NB4 (cell line): ENCODE data around the gene POC1A.

Experiments
- DNase-seq: peaks from one replicate; pipeline ENCODE4 v3.0.0; 2010; ENCODE audit warnings: low read depth
- H3K4me3 ChIP-seq: one replicate; pipeline ENCODE4 v1.5.1; 2011; ENCODE audit warnings: mild to moderate bottlenecking, low read depth, low read length, moderate library complexity
- CTCF ChIP-seq: IDR thresholded peaks from one replicate; pipeline ENCODE4 v1.5.1; 2012; ENCODE audit warnings: low read depth, low read length
- MYC ChIP-seq: IDR thresholded peaks from 2 replicates; pipeline ENCODE4 v1.6.1; 2011; ENCODE audit warnings: low read depth, low read length
- POLR2A ChIP-seq: IDR thresholded peaks from 2 replicates; pipeline ENCODE4 v1.6.1; 2011; ENCODE audit warnings: mild to moderate bottlenecking; ENCODE audit not compliant: insufficient read length; ENCODE audit errors: extremely low read depth
- TF ChIP-seq, protein P1 (sequence below): IDR thresholded peaks from 2 replicates; pipeline ENCODE4 v1.6.1; 2011; ENCODE audit warnings: low read depth, low read length

The POC1A gene

DNA sequence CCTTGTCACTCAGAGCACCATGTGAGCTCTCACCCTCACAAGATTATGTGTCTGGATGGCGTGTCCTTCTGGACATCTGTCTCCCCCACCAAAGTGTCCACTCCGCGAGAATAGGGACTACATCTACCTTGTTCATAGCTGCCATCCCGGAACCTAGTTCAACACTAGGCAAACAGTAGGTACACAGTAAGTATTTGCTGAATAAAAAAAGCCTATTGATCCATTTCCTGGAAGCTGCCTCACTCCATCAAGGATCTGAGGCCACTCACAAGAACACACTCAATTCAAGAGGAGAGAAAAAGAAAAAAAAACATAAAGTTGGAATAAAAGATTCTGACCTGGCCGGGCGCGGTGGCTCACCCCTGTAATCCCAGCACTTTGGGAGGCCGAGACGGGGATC, 32.5 kb upstream of the POC1A start:
- H3K4me3 ChIP-seq, result no peak overlapping the region
- no peak for DNase-seq
- TF ChIP-seq, protein P1, sequence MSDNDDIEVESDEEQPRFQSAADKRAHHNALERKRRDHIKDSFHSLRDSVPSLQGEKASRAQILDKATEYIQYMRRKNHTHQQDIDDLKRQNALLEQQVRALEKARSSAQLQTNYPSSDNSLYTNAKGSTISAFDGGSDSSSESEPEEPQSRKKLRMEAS, result no peak
- TF ChIP-seq MYC (no peak), CTCF (no peak), POLR2A (no peak)

DNA sequence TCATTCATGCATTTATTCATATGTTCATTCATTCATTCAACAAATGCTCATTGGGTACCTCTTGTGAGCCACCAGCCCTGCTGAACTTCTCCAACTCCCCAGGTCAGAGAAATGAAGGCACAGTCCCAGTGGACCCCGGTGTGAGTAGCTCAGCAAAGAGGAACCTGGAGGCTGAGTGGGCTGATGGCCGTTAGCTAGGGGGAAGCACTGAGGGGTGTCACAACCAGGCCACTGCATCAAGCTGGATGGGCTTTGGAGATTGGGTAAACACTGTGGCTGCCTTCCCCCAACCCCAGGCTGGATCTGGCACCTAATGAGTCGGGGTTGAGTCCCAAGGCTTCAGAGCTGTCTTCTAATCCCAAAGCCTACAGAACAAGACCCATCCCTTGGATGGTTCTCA, 31.6 kb upstream of the POC1A start:
- H3K4me3 ChIP-seq, result peak overlapping the region; percentile 55
- TF ChIP-seq MYC, result no peak
- TF ChIP-seq, protein P1, result no peak
- no peak for TF ChIP-seq POLR2A
- TF ChIP-seq CTCF, result no peak
- DNase-seq, result peak; percentile 98

DNA sequence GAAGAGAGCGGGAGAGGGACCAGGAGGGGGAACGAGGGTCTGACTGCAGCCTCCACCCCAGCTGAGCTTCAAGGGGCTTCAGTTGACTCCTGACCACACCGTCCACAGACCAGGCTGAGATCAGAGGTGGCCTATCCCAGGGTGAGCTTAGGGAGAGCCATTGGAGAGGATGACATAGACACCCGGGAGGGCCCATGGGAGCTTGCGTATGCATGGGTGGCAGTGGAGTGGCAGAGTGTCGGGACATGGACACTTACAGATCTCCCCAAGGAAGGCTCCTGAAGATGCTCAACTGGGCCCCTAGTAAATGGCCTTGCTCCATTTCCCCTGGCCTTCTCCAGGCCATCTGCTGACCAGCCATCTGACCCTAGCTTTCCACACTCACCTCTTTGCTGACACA, 31.1 kb upstream of the POC1A start:
- DNase-seq, result no peak
- H3K4me3 ChIP-seq, result peak overlapping the region; percentile 55
- TF ChIP-seq POLR2A, result no peak
- TF ChIP-seq CTCF, result no peak
- TF ChIP-seq, protein P1, result no peak

DNA sequence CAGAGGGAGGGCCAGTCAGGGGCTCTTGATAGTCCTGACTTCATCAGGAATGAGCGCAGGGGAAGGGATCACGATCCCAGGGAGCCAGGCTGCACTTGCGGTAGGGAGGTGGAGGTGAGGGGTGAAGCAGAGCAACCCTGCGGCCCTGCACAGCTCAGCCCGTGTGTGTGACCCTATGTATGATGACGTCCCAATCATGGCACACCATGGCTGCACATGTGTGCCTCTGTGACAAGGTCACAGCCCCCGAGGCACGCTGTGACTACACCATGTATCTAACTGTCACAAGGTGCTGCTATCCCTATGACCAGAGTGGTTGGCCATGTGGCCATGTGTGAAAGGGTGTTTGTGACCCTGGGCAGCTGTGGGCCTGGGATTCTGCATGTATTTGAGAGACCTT, 30.5 kb upstream of the POC1A start:
- DNase-seq, result no peak
- H3K4me3 ChIP-seq, result no peak overlapping the region
- TF ChIP-seq, protein P1, result no peak
- TF ChIP-seq MYC (no peak), POLR2A (no peak), CTCF (no peak)

- H3K4me3 ChIP-seq, result no peak overlapping the region
- no peak for TF ChIP-seq MYC
- no peak for TF ChIP-seq CTCF
- no peak for TF ChIP-seq POLR2A
- TF ChIP-seq, protein P1, result no peak
- peak; percentile 26 for DNase-seq
These were observed 29.7 kb upstream of the POC1A start for GRCh38 chr3:52183786-52184445.

GRCh38 chr3:52182691-52183090, 28.5 kb upstream of the POC1A start:
- no peak for DNase-seq
- TF ChIP-seq CTCF, result no peak
- TF ChIP-seq POLR2A, result no peak
- TF ChIP-seq, protein P1, result no peak
- TF ChIP-seq MYC, result no peak

More at GRCh38 chr3:52182691-52183090, 28.5 kb upstream of the POC1A start:
- H3K4me3 ChIP-seq, result no peak overlapping the region
